ENCODE data around the gene AMOTL1. TPM values are rescaled to one million over a fixed set of nuclear protein-coding genes. Genes with fewer than 3 reads are reported as not detected.

Gene AMOTL1
- total RNA-seq, 3 donors from 2014 or later (not counting 1 experiment from before 2014, with no cell fraction given), result 7.1 to 8.9 (median 8.7) TPM

- no peaks in the 10 kb centered on the region for H3K36me3 Mint-ChIP-seq
- Histone ChIP-seq H3K27ac (ENCODE audit: low read length) (peak overlapping the region; percentile 42), H3K9me3 (ENCODE audit: control insufficient read depth, insufficient read depth, low read length) (no peaks in the 10 kb centered on the region), H3K4me1 (ENCODE audit: control insufficient read depth, insufficient read depth, low read length) (peaks cover 18% of the 10 kb centered on the region), H3K27me3 (ENCODE audit: control insufficient read depth, insufficient read depth, low read length) (no peaks in the 10 kb centered on the region), H3K4me3 (ENCODE audit: low read length) (no peak overlapping the region), H3K36me3 (ENCODE audit: control insufficient read depth, insufficient read depth, low read length) (no peaks in the 10 kb centered on the region)
- intact Hi-C loops (cut with micrococcal nuclease), result no loop called here
- peak; percentile 53 to 80 (median 78) for ATAC-seq
- 13% methylated on average over 5 of the region's 5 CpGs for WGBS (ENCODE audit: insufficient coverage)
- peaks cover 0 to 3% of the 10 kb centered on the region in 2 donors for H3K9me3 Mint-ChIP-seq
- no peak for TF ChIP-seq CTCF (IDR thresholded peaks at IDR 0.05)
- H3K27ac Mint-ChIP-seq, result peak overlapping the region; percentile 70 to 86
- peaks cover 0 to 3% of the 10 kb centered on the region in 2 donors for H3K27me3 Mint-ChIP-seq (ENCODE audit: low read depth in 2 of 2)
- peak overlapping the region; percentile 61 for H3K4me3 Mint-ChIP-seq
- peaks cover 20 to 26% of the 10 kb centered on the region in 2 donors for H3K4me1 Mint-ChIP-seq
- peak in 1 of 2 donors; percentile 57 for DNase-seq
Measured at GRCh38 chr11:94924612-94925011, 156.5 kb downstream of the AMOTL1 start.

GRCh38 chr11:94925422-94926270 is 157.5 kb downstream of the AMOTL1 start:
- H3K27me3 Mint-ChIP-seq (ENCODE audit: low read depth in 2 of 2), result peaks cover 0 to 6% of the 10 kb centered on the region in 2 donors
- Histone ChIP-seq H3K27me3 (ENCODE audit: control insufficient read depth, insufficient read depth, low read length) (no peaks in the 10 kb centered on the region), H3K27ac (ENCODE audit: low read length) (no peak overlapping the region), H3K4me1 (ENCODE audit: control insufficient read depth, insufficient read depth, low read length) (peaks cover 18% of the 10 kb centered on the region), H3K9me3 (ENCODE audit: control insufficient read depth, insufficient read depth, low read length) (no peaks in the 10 kb centered on the region), H3K36me3 (ENCODE audit: control insufficient read depth, insufficient read depth, low read length) (no peaks in the 10 kb centered on the region), H3K4me3 (ENCODE audit: low read length) (no peak overlapping the region)
- peak overlapping the region; percentile 61 for H3K4me3 Mint-ChIP-seq
- peak in 1 of 3 donors; percentile 34 for ATAC-seq
- peak overlapping the region; percentile 70 to 86 for H3K27ac Mint-ChIP-seq
- DNase-seq, result peak in 1 of 2 donors; percentile 32
- intact Hi-C loops (cut with micrococcal nuclease), result no loop called here
- H3K4me1 Mint-ChIP-seq, result peaks cover 20 to 26% of the 10 kb centered on the region in 2 donors
- H3K36me3 Mint-ChIP-seq, result no peaks in the 10 kb centered on the region
- 38% methylated on average over 3 of the region's 7 CpGs for WGBS (ENCODE audit: insufficient coverage)
- no peak for TF ChIP-seq CTCF (IDR thresholded peaks at IDR 0.05)
- peaks cover 0 to 3% of the 10 kb centered on the region in 2 donors for H3K9me3 Mint-ChIP-seq

- intact Hi-C loops (cut with micrococcal nuclease), result no loop called here
- Mint-ChIP-seq H3K27me3 (ENCODE audit: low read depth in 2 of 2) (peaks cover 0 to 6% of the 10 kb centered on the region in 2 donors), H3K27ac (peak overlapping the region; percentile 70 to 86), H3K4me3 (no peak overlapping the region), H3K36me3 (no peaks in the 10 kb centered on the region), H3K4me1 (peaks cover 20 to 26% of the 10 kb centered on the region in 2 donors), H3K9me3 (peaks cover 0 to 3% of the 10 kb centered on the region in 2 donors)
- TF ChIP-seq CTCF (IDR thresholded peaks at IDR 0.05), result no peak
- Histone ChIP-seq H3K4me3 (ENCODE audit: low read length) (no peak overlapping the region), H3K36me3 (ENCODE audit: control insufficient read depth, insufficient read depth, low read length) (no peaks in the 10 kb centered on the region), H3K4me1 (ENCODE audit: control insufficient read depth, insufficient read depth, low read length) (peaks cover 18% of the 10 kb centered on the region), H3K27ac (ENCODE audit: low read length) (no peak overlapping the region), H3K9me3 (ENCODE audit: control insufficient read depth, insufficient read depth, low read length) (no peaks in the 10 kb centered on the region), H3K27me3 (ENCODE audit: control insufficient read depth, insufficient read depth, low read length) (no peaks in the 10 kb centered on the region)
- DNase-seq, result no peak
- ATAC-seq, result no peak
Measured at GRCh38 chr11:94926271-94926625, 158.1 kb downstream of the AMOTL1 start.

Other genes with a start within 250 kb of the AMOTL1 start
- gene FUT4, start 224.4 kb upstream of the AMOTL1 start, total RNA-seq, result 1 to 10 TPM; 4.4 to 7.5 (median 5.6) TPM
- gene PIWIL4, start 201.0 kb upstream of the AMOTL1 start, total RNA-seq, result 1 to 10 TPM; 2.0 to 2.7 (median 2.2) TPM
- gene CWC15, start 205.2 kb downstream of the AMOTL1 start, total RNA-seq, result 10 to 100 TPM; 76.8 to 90.7 (median 81.3) TPM
- gene KDM4D, start 205.4 kb downstream of the AMOTL1 start, total RNA-seq, result under 1 TPM in 2 of 3 donors, not detected in 1; 0.14 to 0.32 TPM